IPS-15b (cell line): Measurements from ENCODE around the gene MIPOL1.
"Not testable (repeated sequence)": the region's sequence is repeated elsewhere in the genome, so short reads cannot be mapped to it uniquely, and the experiment has no call there.

ENCODE experiments used
- H3K27me3 ChIP-seq: one replicate; pipeline ENCODE4 v1.6.1; 2013; ENCODE audit warnings: low read length; ENCODE audit not compliant: control insufficient read depth, insufficient read depth
- H3K36me3 ChIP-seq: one replicate; pipeline ENCODE4 v1.6.1; 2013; ENCODE audit warnings: low read length; ENCODE audit not compliant: control insufficient read depth, insufficient read depth
- H3K4me1 ChIP-seq: one replicate; pipeline ENCODE4 v1.6.1; 2013; ENCODE audit warnings: mild to moderate bottlenecking, low read length; ENCODE audit not compliant: control insufficient read depth, insufficient read depth
- H3K4me3 ChIP-seq: one replicate; pipeline ENCODE4 v1.5.1; 2013; ENCODE audit warnings: low read depth, low read length
- H3K9ac ChIP-seq: one replicate; pipeline ENCODE4 v1.6.1; 2013; ENCODE audit warnings: low read depth, mild to moderate bottlenecking, low read length
- H3K9me3 ChIP-seq: one replicate; pipeline ENCODE4 v1.6.1; 2013; ENCODE audit warnings: mild to moderate bottlenecking, low read length; ENCODE audit not compliant: control insufficient read depth, insufficient read depth

MIPOL1 gene

DNA sequence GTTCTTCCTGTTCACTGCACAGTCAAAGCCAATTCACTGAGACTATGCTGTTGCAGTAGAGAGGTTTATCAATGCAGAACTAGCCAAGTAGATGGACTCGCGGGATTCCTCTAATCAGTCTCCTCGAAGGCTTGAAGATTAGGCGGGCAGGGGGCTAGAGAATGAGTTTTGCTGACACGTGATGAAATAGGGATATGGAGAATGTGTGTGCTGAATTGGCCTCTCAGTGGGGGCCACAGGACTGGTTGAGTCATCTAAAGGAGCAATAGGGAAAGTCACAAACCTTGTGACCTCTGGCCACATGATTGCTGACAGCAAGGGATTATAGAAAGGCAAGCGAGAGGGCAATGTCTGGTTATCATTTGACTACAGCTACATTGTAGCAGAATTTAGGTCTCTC, 12.7 kb downstream of the MIPOL1 start:
- H3K4me3 ChIP-seq = no peak overlapping the region
- peaks cover 16% of the 10 kb centered on the region for H3K9me3 ChIP-seq
- no peaks in the 10 kb centered on the region for H3K27me3 ChIP-seq
- H3K36me3 ChIP-seq = no peaks in the 10 kb centered on the region
- no peaks in the 10 kb centered on the region for H3K4me1 ChIP-seq
- no peak overlapping the region for H3K9ac ChIP-seq

DNA sequence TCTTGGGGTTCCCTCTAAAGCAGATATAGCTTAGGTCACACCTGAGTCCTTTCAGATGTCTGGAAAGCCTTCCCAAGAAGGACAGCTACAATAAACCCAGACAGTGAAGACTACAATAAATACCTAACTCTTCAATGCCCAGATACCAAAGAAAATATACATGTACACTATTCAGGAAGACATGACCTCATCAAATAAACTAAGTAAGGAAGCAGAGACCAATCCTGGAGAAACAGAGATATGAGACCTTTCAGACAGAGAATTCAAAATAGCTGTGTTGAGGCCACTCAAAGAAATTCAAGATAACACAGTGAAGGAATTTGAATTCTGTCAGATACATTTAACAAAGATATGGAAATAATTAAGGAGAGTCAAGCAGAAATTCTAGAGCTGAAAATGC, 15.3 kb downstream of the MIPOL1 start:
- no peak overlapping the region for H3K4me3 ChIP-seq
- no peaks in the 10 kb centered on the region for H3K9me3 ChIP-seq
- no peaks in the 10 kb centered on the region for H3K27me3 ChIP-seq
- H3K9ac ChIP-seq = no peak overlapping the region
- H3K4me1 ChIP-seq = no peaks in the 10 kb centered on the region
- no peaks in the 10 kb centered on the region for H3K36me3 ChIP-seq

DNA sequence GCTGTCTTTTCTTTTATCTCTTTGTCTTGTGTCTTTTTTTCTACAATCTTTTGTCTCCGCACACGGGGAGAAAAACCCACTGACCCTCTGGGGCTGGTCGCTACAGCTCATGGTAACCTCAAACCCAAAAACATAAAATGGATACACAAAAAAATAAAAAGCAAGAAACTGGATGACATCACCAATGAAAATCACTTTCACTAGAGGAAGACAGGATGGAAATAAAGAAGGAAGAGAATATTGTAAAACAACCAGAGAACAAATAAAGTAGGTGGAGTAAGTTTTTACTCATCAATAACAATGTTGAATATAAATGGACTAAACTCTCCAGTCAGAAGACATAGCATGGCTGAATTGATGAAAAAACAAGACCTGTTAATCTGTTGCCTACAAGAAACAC, 17.6 kb downstream of the MIPOL1 start:
- no peak overlapping the region for H3K4me3 ChIP-seq
- no peaks in the 10 kb centered on the region for H3K27me3 ChIP-seq
- no peaks in the 10 kb centered on the region for H3K36me3 ChIP-seq
- H3K4me1 ChIP-seq = no peaks in the 10 kb centered on the region
- H3K9me3 ChIP-seq = no peaks in the 10 kb centered on the region
- H3K9ac ChIP-seq = no peak overlapping the region

DNA sequence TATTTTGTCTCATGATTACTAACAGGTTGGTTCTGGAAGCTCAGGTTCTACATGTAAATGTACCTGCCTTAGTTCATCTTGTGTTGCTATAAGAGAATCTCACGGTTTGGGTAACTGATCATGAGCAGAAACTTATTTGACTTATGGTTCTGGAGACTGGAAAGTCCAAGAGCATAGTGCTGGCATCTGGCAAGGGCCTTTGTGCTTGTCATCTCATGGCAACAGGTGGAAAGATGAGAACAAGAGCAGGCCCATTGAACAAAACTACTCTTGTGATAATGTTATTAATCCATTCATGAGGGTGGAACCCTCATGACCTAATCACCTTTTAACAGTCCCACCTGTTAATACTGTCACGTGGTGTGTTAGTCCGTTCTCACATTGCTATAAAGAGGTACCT, 23.3 kb downstream of the MIPOL1 start:
- H3K27me3 ChIP-seq = no peaks in the 10 kb centered on the region
- no peak overlapping the region for H3K9ac ChIP-seq
- no peak overlapping the region for H3K4me3 ChIP-seq

DNA sequence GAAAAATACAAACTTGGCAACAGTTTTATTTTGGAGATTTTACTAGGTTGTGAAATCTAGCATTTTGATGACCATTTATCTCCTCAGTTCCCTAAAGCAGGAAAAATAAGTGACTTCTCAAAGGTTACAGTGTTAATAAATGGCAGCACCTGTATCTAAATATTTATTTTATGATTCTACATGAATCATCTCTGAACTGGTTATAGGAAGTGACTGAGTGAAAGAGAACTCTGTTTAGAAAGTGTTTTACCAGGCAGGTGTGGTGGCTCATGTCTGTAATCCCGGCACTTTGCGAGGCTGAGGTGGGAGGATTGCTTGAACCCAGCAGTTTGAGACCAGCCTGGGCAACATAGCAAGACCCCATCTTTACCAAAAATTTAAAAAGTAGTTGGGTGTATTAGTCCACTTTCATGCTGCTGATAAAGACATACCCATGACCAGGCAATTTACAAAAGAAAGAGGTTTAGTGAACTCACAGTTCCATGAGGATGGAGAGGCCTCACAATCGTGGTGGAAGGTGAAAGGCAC, 26.3 kb downstream of the MIPOL1 start:
- no peaks in the 10 kb centered on the region for H3K27me3 ChIP-seq
- peaks cover 2% of the 10 kb centered on the region for H3K9me3 ChIP-seq
- H3K9ac ChIP-seq = no peak overlapping the region
- no peak overlapping the region for H3K4me3 ChIP-seq
- H3K36me3 ChIP-seq = no peaks in the 10 kb centered on the region
- H3K4me1 ChIP-seq = no peaks in the 10 kb centered on the region

More for the DNA sequence above, 23.3 kb downstream of the MIPOL1 start:
- no peaks in the 10 kb centered on the region for H3K36me3 ChIP-seq
- no peaks in the 10 kb centered on the region for H3K4me1 ChIP-seq
- peaks cover 2% of the 10 kb centered on the region for H3K9me3 ChIP-seq

DNA sequence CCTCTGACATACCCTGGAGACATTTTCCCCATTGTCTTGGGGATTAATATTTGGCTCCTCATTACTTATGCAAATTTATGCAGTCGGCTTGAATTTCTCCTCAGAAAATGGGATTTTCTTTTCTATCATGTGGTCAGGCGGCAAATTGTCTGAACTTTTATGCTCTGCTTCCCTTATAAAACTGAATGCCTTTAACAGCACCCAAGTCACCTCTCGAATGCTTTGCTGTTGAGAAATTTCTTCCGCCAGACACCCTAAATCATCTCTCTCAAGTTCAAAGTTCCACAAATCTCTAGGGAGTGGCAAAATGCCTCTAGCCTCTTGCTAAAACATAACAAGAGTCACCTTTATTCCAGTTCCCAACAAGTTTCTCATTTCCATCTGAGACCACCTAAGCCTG, 27.9 kb downstream of the MIPOL1 start:
- H3K4me1 ChIP-seq, H3K27me3 ChIP-seq, H3K9me3 ChIP-seq, H3K4me3 ChIP-seq, H3K9ac ChIP-seq, H3K36me3 ChIP-seq: not testable (repeated sequence)

DNA sequence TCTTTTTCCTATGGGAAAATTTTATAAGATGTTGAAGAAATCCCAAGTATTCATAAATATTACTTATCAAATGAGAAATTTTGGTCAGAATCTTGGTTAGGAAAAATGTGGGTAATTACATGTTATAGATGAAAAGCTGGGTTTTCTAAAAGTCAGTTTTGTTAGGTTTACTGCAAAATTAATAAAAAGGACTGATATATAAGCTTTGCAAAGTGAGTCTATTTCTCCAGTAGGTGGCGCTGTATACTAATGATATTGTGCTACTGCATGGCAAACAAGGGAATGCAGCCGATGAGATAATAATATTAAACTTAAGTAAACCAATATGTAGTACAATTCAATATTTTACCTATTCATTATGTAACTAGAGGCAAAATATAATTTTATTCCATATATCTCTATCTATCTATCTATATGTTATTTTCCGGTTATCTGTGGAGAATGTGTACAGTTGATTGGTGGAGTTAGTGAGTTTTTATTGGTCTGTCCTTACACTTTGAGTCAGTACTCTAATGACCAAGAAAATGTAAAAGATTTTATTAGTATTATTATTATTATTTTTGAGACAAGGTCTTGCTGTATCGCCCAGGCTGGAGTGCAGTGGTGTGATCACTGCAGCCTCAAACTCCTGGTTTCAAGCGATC, 32.9 kb downstream of the MIPOL1 start:
- H3K4me3 ChIP-seq = no peak overlapping the region
- H3K9me3 ChIP-seq = no peaks in the 10 kb centered on the region
- H3K27me3 ChIP-seq = no peaks in the 10 kb centered on the region
- H3K9ac ChIP-seq = no peak overlapping the region
- H3K4me1 ChIP-seq = no peaks in the 10 kb centered on the region
- H3K36me3 ChIP-seq = no peaks in the 10 kb centered on the region

DNA sequence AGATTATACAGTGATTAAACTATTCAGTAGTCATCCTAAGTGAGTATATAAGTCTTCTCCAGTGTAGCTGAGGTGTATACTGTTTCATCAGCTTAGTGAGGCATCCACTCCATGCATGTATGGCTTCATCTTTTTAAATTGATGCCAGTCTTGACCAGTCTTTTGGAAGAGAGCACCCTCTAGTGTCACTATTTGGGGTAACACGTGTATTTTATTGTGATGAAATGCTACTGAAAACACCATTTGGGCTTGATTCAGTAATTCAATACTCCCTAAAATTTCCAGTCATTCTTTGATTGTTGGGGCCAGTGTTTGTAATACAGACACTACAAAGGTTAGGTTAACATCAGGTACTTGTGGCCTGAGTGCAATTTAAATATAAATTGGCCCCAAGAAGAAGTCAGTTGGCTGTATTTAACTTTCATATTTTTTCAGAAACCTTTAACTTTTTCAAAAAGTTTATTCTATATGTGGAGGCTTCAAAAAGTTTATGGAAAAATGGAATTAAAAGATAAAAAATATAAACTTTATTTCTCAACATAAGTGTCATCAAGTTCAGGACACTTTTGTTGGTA, 35.3 kb downstream of the MIPOL1 start:
- H3K36me3 ChIP-seq = no peaks in the 10 kb centered on the region
- no peaks in the 10 kb centered on the region for H3K27me3 ChIP-seq
- H3K9me3 ChIP-seq = no peaks in the 10 kb centered on the region
- H3K4me1 ChIP-seq = no peaks in the 10 kb centered on the region
- no peak overlapping the region for H3K4me3 ChIP-seq
- no peak overlapping the region for H3K9ac ChIP-seq

DNA sequence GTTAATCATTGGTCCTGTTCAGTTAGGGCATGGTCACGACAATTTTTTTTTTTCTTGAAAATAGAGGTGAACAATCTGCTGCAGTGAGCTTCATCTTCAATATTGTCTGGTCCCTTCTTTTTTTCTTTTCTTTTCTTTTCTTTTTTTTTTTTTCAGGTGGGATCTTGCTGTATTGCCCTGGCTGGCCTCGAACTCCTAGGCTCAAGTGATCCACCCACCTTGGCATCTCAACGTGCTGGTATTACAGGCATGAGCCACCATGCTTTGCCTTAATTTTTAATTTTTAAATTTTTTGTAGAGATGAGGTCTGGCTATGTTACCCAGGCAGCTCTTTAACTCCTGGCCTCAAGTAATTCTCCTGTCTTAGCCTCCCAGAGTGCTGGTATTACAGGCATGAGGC, 36.5 kb downstream of the MIPOL1 start:
- H3K9me3 ChIP-seq = no peaks in the 10 kb centered on the region
- H3K4me3 ChIP-seq = no peak overlapping the region
- H3K36me3 ChIP-seq = no peaks in the 10 kb centered on the region
- H3K4me1 ChIP-seq = no peaks in the 10 kb centered on the region
- H3K9ac ChIP-seq = no peak overlapping the region
- H3K27me3 ChIP-seq = no peaks in the 10 kb centered on the region

DNA sequence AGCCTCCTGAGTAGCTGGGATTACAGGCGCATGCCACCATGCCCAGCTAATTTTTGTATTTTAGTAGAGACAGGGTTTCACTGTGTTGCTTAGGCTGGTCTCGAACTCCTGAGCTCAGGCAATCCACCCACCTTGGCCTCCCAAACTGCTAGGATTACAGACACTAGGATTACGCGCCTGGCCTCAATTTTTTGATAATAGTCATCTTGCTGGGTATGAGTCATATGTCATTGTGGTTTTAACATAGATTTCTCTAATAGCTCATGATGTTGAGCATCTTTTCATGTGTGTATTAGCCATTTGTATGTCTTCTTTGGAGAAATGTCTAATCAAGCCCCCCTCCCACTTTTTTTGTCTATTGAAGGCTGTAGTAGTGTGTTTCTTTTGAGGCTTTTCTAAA, 38.3 kb downstream of the MIPOL1 start:
- H3K36me3 ChIP-seq, H3K9ac ChIP-seq: not testable (repeated sequence)

DNA sequence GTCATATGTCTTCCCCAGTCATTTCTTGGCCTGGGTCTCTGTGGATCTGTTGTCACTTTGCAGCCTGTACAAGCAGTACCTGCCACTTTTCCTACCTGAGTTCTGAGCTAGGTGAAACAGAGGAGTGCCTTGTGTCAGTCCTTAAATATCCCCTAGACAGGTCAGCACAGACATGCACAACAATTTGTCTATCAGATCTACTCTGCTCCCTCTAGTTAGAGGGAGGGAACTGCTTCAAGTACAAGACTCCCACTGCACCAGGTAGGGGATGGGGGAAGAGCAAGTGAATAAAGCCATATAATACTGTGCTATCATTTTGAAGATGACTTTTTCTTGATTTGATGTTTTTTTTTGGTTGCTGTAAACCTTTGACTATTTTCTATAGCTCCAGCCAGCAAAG, 39.4 kb downstream of the MIPOL1 start:
- Histone ChIP-seq H3K9ac (no peak overlapping the region), H3K36me3 (no peaks in the 10 kb centered on the region), H3K9me3 (no peaks in the 10 kb centered on the region), H3K27me3 (no peaks in the 10 kb centered on the region), H3K4me1 (no peaks in the 10 kb centered on the region), H3K4me3 (no peak overlapping the region)

More for the DNA sequence above, 38.3 kb downstream of the MIPOL1 start:
- H3K27me3 ChIP-seq, H3K4me1 ChIP-seq, H3K4me3 ChIP-seq, H3K9me3 ChIP-seq: not testable (repeated sequence)

DNA sequence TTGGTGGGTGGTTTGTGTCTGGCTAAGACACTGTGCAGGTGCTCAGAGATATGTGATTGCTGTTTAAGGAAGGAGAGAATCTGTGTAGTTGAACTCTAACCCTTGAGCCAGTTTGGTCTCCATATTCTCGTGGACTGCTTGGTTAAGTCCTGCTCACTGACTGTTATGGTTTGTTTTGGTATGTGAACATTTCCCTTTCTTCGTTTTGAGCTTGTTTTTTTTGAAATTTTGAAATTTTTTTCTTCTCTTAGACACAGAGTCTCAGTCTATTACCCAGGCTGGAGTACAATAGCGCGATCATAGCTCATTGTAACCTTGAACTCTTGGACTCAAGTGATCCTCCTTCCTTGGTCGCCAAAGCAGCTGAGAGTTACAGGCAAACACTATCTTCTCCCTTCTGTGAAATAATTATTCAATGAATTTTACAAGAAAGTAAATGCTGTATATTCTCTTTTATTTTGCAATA, 40.0 kb downstream of the MIPOL1 start:
- H3K36me3 ChIP-seq = no peaks in the 10 kb centered on the region
- H3K4me3 ChIP-seq = no peak overlapping the region
- H3K9me3 ChIP-seq = no peaks in the 10 kb centered on the region

More for the DNA sequence above, 40.0 kb downstream of the MIPOL1 start:
- Histone ChIP-seq H3K27me3 (no peaks in the 10 kb centered on the region), H3K9ac (no peak overlapping the region), H3K4me1 (no peaks in the 10 kb centered on the region)
